ENCODE data around the gene GEMIN7. TPM values are rescaled to one million over a fixed set of nuclear protein-coding genes. Genes with fewer than 3 reads are reported as not detected.

Gene GEMIN7
- total RNA-seq, 4 donors from 2014 or later: 22.2 to 34.1 (median 27.9) TPM

DNA sequence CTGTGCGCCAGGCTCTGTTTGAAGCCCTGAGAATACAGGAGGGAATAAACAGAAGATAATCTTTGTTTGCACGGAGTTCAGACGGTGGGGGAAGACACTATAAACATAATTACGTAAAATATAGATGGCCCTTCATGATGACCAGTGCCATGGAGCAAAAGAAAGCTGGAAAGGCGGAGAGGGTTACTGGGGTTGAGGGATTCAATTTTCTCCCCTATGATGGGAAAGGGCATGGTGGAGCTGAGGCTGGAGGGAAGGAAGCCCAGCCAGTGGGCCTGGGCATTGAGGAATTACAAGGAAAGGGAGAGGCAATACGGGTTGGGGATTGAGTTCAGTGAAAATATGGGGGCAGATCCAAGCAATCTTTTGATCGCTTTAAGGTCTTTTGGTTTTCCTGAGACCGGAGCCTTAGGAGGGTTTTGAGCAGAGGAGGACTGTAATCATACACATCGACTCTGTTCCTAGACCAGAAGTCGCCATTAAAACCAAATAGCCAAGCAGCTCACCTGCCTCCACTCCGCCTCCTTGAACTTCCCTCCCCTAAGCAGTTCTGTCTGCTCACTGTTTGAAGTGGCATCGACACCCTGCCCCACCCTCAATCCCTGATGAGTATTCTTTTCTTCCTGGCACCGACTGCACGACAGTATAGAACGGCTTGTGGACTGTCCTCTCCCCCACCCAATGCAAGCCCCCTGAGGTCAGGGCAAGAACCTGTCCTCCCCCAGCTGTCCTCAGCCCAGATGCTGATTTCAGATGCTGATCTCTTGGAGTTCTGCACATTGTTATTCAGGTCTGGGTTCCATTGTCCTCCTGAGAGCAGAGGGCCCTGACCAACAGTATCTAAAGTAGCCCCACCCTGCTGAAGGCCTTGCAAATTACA is 2.0 kb upstream of the GEMIN7 start:
- ATAC-seq (ENCODE audit: low FRiP score) (no peak), DNase-seq (ENCODE audit: low spot score) (no peak)
- TF ChIP-seq, protein P1, sequence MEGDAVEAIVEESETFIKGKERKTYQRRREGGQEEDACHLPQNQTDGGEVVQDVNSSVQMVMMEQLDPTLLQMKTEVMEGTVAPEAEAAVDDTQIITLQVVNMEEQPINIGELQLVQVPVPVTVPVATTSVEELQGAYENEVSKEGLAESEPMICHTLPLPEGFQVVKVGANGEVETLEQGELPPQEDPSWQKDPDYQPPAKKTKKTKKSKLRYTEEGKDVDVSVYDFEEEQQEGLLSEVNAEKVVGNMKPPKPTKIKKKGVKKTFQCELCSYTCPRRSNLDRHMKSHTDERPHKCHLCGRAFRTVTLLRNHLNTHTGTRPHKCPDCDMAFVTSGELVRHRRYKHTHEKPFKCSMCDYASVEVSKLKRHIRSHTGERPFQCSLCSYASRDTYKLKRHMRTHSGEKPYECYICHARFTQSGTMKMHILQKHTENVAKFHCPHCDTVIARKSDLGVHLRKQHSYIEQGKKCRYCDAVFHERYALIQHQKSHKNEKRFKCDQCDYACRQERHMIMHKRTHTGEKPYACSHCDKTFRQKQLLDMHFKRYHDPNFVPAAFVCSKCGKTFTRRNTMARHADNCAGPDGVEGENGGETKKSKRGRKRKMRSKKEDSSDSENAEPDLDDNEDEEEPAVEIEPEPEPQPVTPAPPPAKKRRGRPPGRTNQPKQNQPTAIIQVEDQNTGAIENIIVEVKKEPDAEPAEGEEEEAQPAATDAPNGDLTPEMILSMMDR (IDR thresholded peaks at IDR 0.05): no peak

DNA sequence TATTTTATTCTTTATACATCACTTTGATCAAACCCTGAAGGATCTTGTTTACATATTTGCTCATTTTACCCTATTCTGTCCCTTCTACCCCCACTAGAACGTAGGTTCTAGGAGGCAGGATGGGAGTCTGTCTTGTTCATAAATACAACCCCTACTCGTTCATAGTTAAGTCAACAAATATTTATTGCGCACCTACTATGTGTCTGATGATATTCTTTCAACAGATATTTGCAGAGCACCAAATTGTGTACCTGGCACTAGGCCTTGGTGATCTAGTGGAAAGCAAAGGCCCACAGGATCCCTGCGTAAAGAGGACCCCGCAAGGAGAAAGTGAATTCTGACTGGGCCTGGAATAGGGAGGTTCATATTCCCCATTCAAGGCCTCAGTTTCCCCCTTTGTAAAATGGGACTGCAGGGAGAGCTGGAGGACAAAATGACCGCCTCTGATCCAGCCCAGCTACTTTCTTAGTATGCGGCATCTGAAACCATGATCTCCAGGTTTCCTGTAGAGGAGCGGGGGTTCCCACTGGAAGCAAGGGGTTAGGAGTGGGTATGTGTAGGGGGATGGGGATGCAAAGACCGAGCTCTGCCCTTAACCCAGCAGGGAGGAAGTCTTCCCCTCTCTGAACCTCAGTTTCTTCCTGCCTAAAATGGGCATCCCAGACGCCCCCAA is 534 bp upstream of the GEMIN7 start:
- ATAC-seq (ENCODE audit: low FRiP score) (peak; percentile 16), DNase-seq (ENCODE audit: low spot score) (no peak)
- TF ChIP-seq, protein P1 (IDR thresholded peaks at IDR 0.05): no peak

DNA sequence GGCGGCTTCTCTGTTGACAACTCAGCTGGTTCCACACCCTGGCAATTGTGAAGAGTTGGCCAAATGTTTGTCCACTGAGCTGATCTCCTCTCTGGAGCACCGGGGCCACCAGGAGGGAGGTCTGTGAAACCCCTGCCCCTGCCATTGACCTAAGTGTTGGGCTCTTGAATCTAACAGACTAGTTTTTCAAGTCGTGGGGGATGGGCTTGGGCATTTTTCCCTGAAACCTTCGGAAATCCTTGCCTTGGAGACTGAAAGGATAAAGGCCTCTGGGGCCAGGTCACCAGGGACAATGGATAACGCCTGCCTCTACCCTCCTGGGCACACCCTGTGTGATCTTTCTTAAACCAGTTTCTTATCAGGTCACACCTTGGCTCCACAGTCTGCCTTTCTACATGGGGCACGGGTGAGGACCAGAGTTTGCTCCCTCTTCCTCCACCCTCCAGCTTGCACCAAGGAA is 881 bp downstream of the GEMIN7 start:
- no peak for DNase-seq (ENCODE audit: low spot score)
- TF ChIP-seq, protein P1 (IDR thresholded peaks at IDR 0.05): no peak
- no peak for ATAC-seq (ENCODE audit: low FRiP score)

DNA sequence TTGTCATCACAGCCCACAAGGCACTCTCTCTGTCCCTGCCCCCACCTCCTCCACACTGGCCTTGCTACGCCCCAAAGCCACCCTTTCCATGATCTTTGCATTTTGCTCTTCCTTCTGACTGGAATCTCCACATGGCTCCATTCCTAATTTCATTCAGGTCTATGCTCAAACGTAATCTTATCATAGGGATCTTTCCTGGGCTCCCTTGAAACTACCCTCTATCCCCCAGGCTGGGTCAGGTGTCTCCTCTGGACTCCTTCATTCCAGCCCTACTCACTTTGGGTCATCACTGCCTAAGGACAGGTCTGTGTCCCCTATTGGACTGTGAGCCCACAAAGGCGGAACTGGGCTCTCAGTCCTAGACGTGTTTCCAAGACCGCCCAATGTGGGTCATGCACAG is 3.1 kb downstream of the GEMIN7 start:
- TF ChIP-seq, protein P1 (IDR thresholded peaks at IDR 0.05): no peak
- DNase-seq (ENCODE audit: low spot score): no peak
- ATAC-seq (ENCODE audit: low FRiP score): no peak

DNA sequence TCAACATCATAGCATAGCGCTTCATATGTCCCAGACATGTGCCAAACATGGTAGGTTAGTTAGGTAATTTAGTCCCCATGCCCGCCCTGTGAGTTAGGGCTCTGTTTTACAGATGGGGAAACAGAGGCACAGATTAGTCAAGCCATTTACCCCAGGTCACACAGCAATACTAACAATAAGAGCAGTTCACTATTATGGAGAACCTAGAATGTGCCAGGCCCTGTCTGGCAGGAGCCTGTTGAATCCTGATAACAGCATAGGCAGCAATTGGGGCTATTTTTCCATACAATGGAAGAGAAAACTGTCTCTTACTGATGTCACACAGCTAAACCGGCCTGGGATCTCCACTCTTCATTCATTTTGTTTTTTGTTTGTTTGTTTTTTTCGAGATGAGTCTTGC is 7.4 kb downstream of the GEMIN7 start:
- ATAC-seq (ENCODE audit: low FRiP score) (no peak), DNase-seq (ENCODE audit: low spot score) (no peak)
- TF ChIP-seq, protein P1 (IDR thresholded peaks at IDR 0.05): no peak

DNA sequence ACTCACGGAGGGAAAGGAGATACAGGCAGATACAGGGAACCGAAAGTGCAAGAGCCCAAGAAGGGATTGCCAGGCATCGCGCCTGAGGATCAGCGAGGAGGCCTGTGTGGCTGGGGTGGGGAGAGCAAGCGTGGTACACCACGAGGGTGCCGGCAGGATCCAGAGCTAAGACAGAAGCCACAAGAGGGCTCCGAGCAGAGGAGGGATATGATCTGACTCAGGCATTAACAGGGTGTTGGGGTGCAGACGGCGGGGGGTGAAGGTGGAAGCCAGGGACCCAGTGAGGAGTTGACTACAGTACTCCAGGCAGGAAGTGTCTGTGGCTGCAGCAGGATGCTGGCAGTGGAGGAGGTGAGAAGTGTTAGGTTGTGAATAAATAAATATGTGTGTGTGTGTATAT is 8.5 kb downstream of the GEMIN7 start:
- DNase-seq (ENCODE audit: low spot score) (no peak), ATAC-seq (ENCODE audit: low FRiP score) (no peak)
- TF ChIP-seq, protein P1 (IDR thresholded peaks at IDR 0.05): no peak

Measured in omental fat pad (tissue), 4 donors.